HG02678 (cell line): Measurements from ENCODE around the gene KBTBD4.
"Not testable (repeated sequence)": the region's sequence is repeated elsewhere in the genome, so short reads cannot be mapped to it uniquely, and the experiment has no call there.

Experiments
- ATAC-seq: cut with Tn5 transposase; IDR thresholded peaks from one replicate; pipeline ENCODE4 v1.9.1; 2021; ENCODE audit warnings: mild to moderate bottlenecking, moderate library complexity; ENCODE audit not compliant: unreplicated experiment

The KBTBD4 gene

GRCh38 chr11:47529951-47530350 is 48.8 kb downstream of the KBTBD4 start:
- ATAC-seq, result no peak

- ATAC-seq, result no peak
Measured at GRCh38 chr11:47527186-47527585, 51.6 kb downstream of the KBTBD4 start.

- ATAC-seq, result not testable (repeated sequence)
Measured at GRCh38 chr11:47526032-47526431, 52.7 kb downstream of the KBTBD4 start.

DNA sequence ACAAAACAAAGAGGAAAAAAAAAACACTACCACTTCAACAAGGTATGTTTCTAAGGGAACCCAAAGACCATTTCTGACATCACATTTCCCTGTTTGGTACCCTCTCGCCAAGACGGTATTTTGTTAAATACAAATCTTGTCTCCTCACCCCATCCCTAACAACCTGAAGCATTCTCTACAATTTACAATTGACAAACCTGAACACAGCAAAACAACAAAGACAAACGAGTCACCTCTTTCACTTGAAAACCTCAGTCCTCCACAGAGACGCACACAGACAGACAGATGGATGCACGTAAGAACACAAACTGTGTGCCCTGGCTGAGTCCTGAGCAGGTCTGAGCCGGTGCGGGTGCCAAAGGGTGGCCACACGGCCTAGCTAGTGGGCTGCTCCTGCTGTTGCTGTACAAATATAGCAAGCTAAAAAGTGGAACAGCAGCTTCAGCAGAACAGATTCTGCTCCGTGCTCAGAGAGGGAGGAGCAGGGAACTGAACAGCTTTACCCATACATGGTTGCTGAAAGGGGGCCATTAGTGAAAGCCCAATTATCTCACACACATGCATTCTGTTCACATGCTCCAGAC is 54.4 kb downstream of the KBTBD4 start:
- no peak for ATAC-seq

GRCh38 chr11:47523490-47524225 is 55.1 kb downstream of the KBTBD4 start:
- ATAC-seq, result peak; percentile 53
